ELR (cell line): ENCODE data around the gene HEBP2.

ENCODE experiments used
- DNase-seq: peaks from one replicate; pipeline ENCODE4 v3.0.0-alpha.2; 2015; ENCODE audit warnings: low read depth

HEBP2 gene

GRCh38 chr6:138397128-138398122 is 6.6 kb upstream of the HEBP2 start:
- DNase-seq = peak; percentile 40

DNA sequence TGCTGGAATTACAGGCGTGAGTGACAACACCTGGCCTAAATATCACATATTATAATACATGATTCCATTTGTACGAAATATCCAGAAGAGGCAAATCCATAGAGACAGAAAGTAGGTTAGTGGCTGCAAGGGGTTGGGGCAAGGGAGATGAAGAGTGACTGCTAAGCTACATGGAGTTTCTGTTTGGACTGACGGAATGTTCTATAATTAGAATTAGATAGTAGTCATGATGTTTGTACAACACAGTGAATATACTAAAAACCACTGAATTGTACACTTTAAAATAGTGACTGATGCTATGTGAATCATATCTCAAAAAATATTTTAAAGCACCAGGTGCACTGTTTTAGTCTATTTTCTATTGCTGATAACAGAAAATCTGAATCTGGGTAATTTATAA is 3.7 kb upstream of the HEBP2 start:
- DNase-seq = no peak

GRCh38 chr6:138401960-138402837 is 1.8 kb upstream of the HEBP2 start:
- no peak for DNase-seq

DNA sequence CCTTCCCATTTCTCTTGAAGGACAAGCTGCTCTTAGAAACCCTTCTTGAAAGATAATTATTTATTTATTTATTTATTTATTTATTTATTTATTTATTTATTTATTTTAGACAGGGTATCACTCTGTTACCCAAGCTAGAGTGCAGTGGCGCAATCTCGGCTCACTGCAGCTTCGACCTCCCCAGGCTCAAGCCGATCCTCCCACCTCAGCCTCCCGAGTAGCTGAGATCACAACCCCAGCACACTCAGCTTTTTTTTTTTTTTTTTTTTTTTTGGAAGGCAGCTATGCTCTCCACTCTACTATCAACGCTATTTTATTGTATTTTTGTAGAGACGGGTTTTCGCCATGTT is 1.2 kb upstream of the HEBP2 start:
- no peak for DNase-seq

DNA sequence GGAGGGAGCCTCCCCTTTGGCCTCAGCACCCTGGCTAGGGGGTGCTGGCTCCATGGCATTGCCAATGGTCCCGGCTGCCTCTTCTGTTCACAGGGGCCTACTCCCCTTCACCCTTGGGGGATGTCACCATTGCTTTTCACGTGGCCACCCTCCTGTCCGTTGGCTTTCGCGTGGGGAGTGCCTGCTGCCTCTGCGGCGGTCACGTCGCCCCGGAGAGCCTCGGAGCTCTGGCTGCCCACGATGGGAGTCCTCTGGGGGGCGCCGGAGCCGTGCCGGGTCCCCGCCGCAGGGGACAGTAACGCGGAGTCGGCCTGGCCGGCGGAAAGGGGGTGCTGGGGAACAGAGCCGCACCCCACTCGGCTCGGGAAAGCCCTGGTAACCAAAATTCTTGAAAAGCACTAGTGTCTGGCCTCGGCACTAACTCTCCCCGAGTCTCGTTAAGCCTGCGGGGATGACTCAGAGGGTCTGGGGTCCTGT is 661 bp upstream of the HEBP2 start:
- DNase-seq = peak; percentile 28

DNA sequence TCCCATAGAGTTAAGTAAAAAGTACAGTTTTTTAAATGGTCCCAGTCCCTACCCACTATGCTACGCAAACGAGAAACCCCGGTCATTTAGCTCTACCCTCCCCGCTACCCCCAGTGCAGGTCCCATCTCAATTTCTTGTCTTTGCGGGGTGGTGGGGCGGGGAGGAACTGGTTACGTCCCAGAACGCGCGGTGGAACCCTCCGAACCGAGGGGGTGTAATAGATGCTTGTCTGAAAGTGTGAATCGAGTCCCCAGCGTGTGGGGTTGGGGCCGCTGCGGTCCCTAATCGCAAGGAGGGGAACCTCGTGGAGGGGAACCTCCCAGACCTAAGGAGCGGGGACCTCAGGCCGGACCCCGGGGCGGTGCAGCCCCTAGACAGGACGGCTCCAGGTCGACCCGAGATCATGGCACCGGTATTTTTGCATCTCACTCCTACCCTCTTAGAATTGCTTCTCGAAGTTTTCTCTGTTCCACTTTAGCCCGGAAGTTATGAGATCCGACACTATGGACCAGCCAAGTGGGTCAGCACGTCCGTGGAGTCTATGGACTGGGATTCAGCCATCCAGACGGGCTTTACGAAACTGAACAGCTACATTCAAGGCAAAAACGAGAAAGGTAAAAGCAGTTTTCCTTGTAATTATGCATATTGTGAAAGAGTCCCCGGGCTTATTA is 779 bp downstream of the HEBP2 start:
- peak; percentile 12 for DNase-seq

- no peak for DNase-seq
These were observed 1.9 kb downstream of the HEBP2 start for GRCh38 chr6:138405816-138406413.

DNA sequence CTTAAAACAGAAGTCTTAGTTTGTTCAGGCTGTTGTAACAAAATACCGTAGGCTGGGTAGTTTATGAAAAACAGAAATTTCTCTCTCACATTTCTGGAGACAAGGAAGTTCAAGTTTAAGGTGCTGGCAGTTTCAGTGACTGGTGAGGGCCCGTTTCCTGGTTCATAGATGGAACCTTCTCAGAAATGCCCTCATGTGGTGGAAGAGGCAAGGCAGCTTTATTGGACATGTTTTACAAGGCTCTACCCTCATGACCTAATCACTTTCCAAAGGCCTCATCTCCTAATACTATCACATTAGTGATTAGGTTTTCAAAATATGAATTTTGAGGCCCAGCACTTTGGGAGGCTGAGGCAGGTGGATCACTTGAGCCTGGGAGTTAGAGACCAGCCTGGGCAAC is 2.4 kb downstream of the HEBP2 start:
- DNase-seq = no peak

DNA sequence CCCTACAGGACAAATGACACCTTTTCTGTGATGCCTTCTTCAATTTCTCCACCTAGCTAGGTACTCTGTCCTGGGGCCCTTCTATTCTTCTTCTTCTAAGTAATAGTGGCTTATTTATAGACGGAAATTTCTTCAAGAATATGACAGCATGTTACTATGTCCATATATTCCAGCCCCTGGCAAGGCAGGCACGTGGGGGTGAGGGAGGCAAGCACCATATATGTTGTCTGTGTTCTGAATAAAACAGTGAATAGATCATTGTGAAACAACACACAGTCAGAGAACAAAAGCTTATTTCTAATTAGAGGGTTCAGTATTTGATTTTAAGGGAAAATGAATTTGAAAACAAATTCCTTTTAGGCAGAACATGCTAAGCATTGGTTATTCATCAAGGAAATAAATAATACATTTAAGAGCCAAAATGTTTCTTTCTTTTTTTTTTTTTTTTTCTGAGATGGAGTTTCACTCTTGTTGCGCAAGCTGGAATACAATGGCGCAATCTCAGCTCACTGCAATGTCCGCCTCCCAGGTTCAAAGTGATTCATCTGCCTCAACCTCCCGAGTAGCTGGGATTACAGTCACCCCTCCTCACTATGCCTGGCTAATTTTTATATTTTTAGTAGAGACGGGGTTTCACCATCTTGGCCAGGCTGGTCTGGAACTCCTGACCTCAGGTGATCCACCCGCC is 6.2 kb downstream of the HEBP2 start:
- peak; percentile 72 for DNase-seq

DNA sequence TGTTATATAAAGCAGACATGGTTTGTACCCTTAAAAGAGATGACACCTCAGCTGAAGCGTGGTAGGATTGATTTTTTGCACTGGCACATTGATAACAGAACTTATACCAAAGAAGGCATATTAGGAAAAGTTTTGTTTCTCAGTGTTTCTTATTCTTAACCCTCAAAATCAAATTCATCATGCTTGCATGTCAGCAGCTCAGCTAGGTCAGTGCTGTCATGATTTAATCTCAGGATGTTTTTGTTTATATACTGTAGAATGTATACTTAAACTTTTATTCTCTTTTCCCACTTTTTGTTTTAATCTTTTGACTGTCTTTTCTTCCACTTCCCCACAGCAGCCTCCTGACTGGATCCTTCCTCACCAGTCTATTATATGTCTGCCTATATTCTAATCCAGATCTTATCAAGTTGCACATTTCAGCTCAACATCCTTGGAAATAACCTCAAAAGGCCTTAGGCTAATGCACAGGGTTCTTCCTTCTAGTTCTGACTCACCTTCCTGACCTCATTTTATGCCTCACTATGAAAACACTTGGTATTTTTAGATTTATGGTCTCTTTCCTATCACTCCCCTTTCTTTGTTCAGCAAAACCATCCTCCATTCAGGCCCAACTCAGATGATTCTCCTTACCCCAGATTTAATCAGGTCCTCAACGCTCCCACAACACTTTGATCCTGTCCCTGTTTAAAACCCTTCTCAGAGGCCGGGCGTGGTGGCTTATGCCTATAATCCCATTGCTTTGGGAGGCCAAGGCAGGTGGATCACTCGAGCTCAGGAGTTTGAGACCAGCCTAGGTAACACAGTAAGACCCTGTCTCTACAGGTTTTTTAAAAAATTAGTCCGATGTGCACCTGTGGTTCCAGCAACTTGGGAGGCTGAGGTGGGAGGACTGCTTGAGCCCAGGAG is 7.2 kb downstream of the HEBP2 start:
- DNase-seq = peak; percentile 96

DNA sequence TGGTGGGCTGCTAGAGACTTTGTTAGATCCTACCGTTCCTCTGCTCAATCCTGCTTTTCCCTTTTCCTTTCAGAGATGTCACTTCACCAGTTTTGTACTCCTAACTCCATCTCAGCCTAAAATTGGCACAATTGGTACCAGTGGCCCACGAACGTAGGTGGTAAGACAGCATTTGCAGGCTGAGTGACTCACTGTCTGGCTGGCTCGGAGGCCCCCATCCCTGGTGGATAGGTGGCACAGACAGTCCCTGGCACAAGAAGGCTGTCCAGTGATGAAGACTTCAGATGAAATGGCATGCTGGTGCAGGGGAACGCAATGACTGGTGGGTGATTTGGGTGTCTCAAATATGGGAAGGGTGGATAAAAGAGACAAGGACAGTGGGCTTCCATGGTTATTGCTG is 11.1 kb downstream of the HEBP2 start:
- no peak for DNase-seq

DNA sequence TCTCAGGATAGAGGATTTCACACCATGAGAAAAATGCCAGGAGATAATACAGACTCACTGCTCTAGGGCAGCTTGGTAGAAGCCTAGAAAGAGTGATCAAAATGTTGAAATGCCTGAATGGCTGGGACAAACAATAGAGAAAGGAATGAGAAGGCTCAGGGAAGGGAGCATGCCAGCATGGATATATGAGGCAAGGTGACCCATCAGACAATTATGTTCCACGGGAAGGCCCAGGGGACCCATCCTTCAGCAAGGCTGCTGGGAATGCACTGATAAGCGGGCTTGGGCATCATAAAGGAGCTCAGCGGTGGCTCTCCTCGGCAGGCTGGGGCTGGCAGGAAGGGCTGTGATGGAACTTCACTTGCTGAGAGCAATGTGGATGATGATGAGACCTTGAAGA is 12.2 kb downstream of the HEBP2 start:
- DNase-seq = no peak

DNA sequence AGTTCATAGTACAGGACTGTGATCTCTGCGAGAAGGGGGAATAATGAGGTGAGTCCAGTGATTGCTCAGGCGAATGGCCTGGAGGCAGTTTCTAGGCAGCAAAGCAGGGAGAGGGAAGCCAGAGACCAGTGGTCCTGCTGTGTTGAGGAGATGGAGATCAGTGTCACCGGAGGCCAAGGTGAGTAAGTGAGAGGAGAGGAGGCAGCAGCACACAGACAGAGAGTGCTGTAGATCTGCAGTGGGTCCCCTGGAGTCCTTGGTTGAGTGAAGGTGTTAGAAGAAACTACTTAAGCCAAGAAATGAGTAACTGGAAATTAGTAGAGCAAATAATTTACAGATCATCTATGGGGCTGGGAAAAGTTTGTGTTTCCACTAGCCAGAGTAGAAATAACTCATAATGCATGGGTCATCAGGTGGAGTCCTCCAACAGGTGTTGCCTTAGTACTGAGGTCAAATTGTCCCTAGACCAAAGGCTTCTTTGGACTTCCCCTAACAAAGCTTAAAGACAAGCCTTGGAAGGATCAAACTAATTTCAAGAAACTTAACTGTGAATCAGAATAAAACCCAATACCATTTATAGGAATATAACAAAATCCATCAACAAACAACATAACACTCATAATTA is 13.6 kb downstream of the HEBP2 start:
- DNase-seq = no peak

GRCh38 chr6:138418118-138418742 is 14.2 kb downstream of the HEBP2 start:
- DNase-seq = no peak

GRCh38 chr6:138419766-138420165 is 15.7 kb downstream of the HEBP2 start:
- no peak for DNase-seq

DNA sequence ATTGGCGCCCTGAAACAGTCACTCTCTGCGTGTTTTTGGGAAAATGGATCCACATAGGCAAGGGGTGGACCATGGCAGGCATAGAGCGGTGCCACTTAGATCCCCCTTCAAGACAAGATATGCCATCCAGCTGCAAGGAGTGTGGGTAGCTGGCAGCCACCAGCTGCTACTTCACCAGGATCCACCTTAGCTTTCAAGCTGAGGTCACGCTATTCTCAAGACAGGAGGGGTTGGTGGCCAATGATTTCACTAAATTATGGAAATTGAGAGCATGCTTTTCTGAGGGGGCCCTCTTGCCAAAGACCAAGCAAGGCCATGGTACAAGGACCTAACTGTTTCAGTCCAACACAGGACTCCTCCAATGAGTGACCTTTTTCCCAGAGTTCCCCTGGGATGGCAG is 16.3 kb downstream of the HEBP2 start:
- no peak for DNase-seq

DNA sequence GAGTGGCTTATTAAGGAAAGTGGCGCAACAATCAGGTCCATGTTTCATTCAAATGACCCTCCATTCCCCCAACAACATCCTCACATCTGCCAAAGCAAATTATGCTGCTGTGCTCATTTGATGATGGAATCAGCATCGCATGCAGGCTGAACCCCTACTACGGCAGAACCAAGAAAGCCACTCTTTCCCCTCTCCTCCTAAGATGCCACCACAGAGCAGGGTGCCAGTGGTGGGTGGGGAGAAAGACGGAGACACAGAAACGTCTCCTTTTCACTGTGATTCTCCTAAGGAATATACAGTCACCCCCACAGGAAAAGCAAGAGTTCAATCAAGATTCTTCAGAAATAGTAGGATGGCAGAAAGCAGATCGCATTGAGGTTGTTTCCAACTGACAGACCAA is 17.1 kb downstream of the HEBP2 start:
- no peak for DNase-seq

DNA sequence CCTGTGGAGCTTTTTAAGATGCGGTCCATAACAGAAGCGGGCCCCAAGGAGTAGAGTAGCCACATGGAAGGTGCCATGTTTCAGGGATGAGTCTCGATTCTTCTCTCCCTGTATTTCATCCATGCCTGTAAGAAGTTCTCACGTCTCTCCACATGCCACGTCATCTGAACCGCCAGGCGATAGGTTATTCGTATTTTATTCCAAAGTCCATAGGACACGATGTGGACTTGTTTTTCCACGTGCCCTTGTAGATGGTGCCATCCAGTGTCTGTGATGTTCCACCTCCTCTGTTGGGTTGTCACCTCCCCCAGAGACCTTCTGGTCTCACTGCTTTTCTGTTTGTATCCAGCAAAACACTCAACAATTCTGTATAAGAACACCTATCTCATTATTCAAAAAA is 17.6 kb downstream of the HEBP2 start:
- no peak for DNase-seq

GRCh38 chr6:138422861-138423260 is 18.8 kb downstream of the HEBP2 start:
- DNase-seq = no peak
